GM23338 (cell line): Measurements from ENCODE around the gene EDNRA. TPM values are rescaled to one million over a fixed set of nuclear protein-coding genes. Genes with fewer than 3 reads are reported as not detected.

Experiments used
- ATAC-seq: fragments of 200-7000 bp; cut with Tn5 transposase; 3 replicates; pipeline ENCODE4 v1.9.1; 2020
- DNase-seq: peaks from one replicate; pipeline ENCODE4 v3.0.0-alpha.2; 2015; ENCODE audit warnings: low spot score
- H2AFZ ChIP-seq: fragments of 200-600 bp; sonication (generic); 2 replicates; pipeline ENCODE4 v1.8.0; 2016; ENCODE audit warnings: antibody characterized with exemption, mild to moderate bottlenecking, moderate library complexity
- H3F3A ChIP-seq: fragments of 200-600 bp; sonication (generic); replicated peaks from 2 replicates; pipeline ENCODE4 v1.8.0; 2017; ENCODE audit warnings: antibody characterized with exemption, mixed run types, low read depth
- H3K27ac ChIP-seq: fragments of 200-600 bp; sonication (generic); 2 replicates; pipeline ENCODE4 v1.6.1; 2016; ENCODE audit warnings: low read depth
- H3K27me3 ChIP-seq: fragments of 200-600 bp; sonication (generic); 2 replicates; pipeline ENCODE4 v1.8.0; 2016; ENCODE audit warnings: mild to moderate bottlenecking, mixed run types, moderate library complexity; ENCODE audit not compliant: insufficient read depth
- H3K36me3 ChIP-seq: fragments of 200-600 bp; sonication (generic); 2 replicates; pipeline ENCODE4 v1.8.0; 2016; ENCODE audit warnings: mild to moderate bottlenecking; ENCODE audit not compliant: insufficient read depth
- H3K4me1 ChIP-seq: fragments of 200-600 bp; sonication (generic); 2 replicates; pipeline ENCODE4 v1.8.0; 2016; ENCODE audit warnings: mild to moderate bottlenecking, moderate library complexity; ENCODE audit not compliant: insufficient read depth
- H3K4me2 ChIP-seq: fragments of 200-600 bp; sonication (generic); 2 replicates; pipeline ENCODE4 v1.7.1; 2017; ENCODE audit warnings: mixed run types
- H3K4me3 ChIP-seq: fragments of 200-600 bp; sonication (generic); 2 replicates; pipeline ENCODE4 v1.6.1; 2016; ENCODE audit warnings: mixed run types
- H3K79me2 ChIP-seq: fragments of 200-600 bp; sonication (generic); replicated peaks from 2 replicates; pipeline ENCODE4 v1.8.0; 2017; ENCODE audit warnings: mild to moderate bottlenecking; ENCODE audit not compliant: insufficient read depth
- H3K9me2 ChIP-seq: fragments of 200-600 bp; sonication (generic); 2 replicates; pipeline ENCODE4 v1.8.0; 2017; ENCODE audit not compliant: insufficient read depth
- H4K20me1 ChIP-seq: fragments of 200-600 bp; sonication (generic); replicated peaks from 2 replicates; pipeline ENCODE4 v1.8.0; 2017; ENCODE audit warnings: mild to moderate bottlenecking; ENCODE audit not compliant: insufficient read depth
- H3K27ac Mint-ChIP-seq: 2 replicates; pipeline ENCODE4 v1.8.0; 2020; ENCODE audit warnings: inconsistent platforms, mild to moderate bottlenecking, moderate library complexity, mixed read lengths
- H3K27me3 Mint-ChIP-seq: 3 replicates; pipeline ENCODE4 v1.8.0; 2022; ENCODE audit warnings: low read depth, mild to moderate bottlenecking, moderate library complexity, mixed read lengths, inconsistent platforms; ENCODE audit not compliant: insufficient read depth, poor library complexity
- H3K36me3 Mint-ChIP-seq: 3 replicates; pipeline ENCODE4 v1.8.0; 2021; ENCODE audit warnings: low read depth, mild to moderate bottlenecking, inconsistent platforms, moderate library complexity, mixed read lengths
- H3K4me1 Mint-ChIP-seq: 3 replicates; pipeline ENCODE4 v1.8.0; 2020; ENCODE audit warnings: mild to moderate bottlenecking, inconsistent platforms, mixed read lengths
- H3K4me3 Mint-ChIP-seq: 3 replicates; pipeline ENCODE4 v1.8.0; 2021; ENCODE audit warnings: moderate library complexity, mild to moderate bottlenecking, inconsistent platforms, mixed read lengths
- H3K9me3 Mint-ChIP-seq: 3 replicates; pipeline ENCODE4 v1.8.0; 2020; ENCODE audit warnings: moderate library complexity, mild to moderate bottlenecking, inconsistent platforms, mixed read lengths
- CREB1 ChIP-seq: fragments of 250-450 bp; sonication (Bioruptor Pico); IDR thresholded peaks from 2 replicates; pipeline ENCODE4 v1.5.0; 2020; ENCODE audit warnings: low read depth, mild to moderate bottlenecking, moderate library complexity
- CTCF ChIP-seq, 2 experiments: fragments of 200-600 bp in 1 of 2; sonication (generic) in 1 of 2; conservative IDR thresholded peaks; 2 replicates each; pipeline versions ENCODE4 v1.5.1 to v1.6.1; 2016 to 2017; ENCODE audit warnings: antibody characterized with exemption in 2 of 2, low read depth in 2 of 2, mild to moderate bottlenecking in 2 of 2, moderate library complexity in 1 of 2
- ETS1 ChIP-seq: IDR thresholded peaks from 2 replicates; pipeline ENCODE4 v1.6.1; 2016; ENCODE audit warnings: antibody characterized with exemption
- EZH2 ChIP-seq: fragments of 200-600 bp; sonication (generic); IDR thresholded peaks from one replicate; pipeline ENCODE4 v1.8.0; 2017; ENCODE audit warnings: antibody characterized with exemption, mild to moderate bottlenecking, low read depth; ENCODE audit not compliant: unreplicated experiment
- EZH2phosphoT487 ChIP-seq: fragments of 200-600 bp; sonication (generic); IDR thresholded peaks from one replicate; pipeline ENCODE4 v1.8.1; 2018; ENCODE audit warnings: antibody characterized with exemption; ENCODE audit not compliant: unreplicated experiment
- JUNB ChIP-seq: IDR thresholded peaks from one replicate; pipeline ENCODE4 v1.6.1; 2016; ENCODE audit warnings: antibody characterized with exemption; ENCODE audit not compliant: unreplicated experiment
- NANOG ChIP-seq: IDR thresholded peaks from 2 replicates; pipeline ENCODE4 v1.6.1; 2016; ENCODE audit warnings: antibody characterized with exemption, borderline replicate concordance
- POLR2AphosphoS5 ChIP-seq: IDR thresholded peaks from 2 replicates; pipeline ENCODE4 v1.6.1; 2016; ENCODE audit warnings: antibody characterized with exemption, low read depth
- REST ChIP-seq: IDR thresholded peaks from one replicate; pipeline ENCODE4 v1.6.1; 2018; ENCODE audit warnings: antibody characterized with exemption; ENCODE audit not compliant: unreplicated experiment
- STAT1 ChIP-seq: IDR thresholded peaks from one replicate; pipeline ENCODE4 v1.6.1; 2016; ENCODE audit warnings: antibody characterized with exemption; ENCODE audit not compliant: unreplicated experiment
- ZNF114 ChIP-seq: fragments of 250-450 bp; sonication (Bioruptor Pico); IDR thresholded peaks from 2 replicates; pipeline ENCODE4 v1.5.0; 2020; ENCODE audit warnings: mild to moderate bottlenecking, moderate library complexity
- ZNF331 ChIP-seq: fragments of 250-450 bp; sonication (Bioruptor Pico); IDR thresholded peaks from 2 replicates; pipeline ENCODE4 v1.5.0; 2020; ENCODE audit warnings: low read depth, mild to moderate bottlenecking, moderate library complexity
- ZNF462 ChIP-seq: fragments of 250-450 bp; sonication (Bioruptor Pico); IDR thresholded peaks from 2 replicates; pipeline ENCODE4 v1.5.0; 2020; ENCODE audit warnings: mild to moderate bottlenecking, moderate library complexity
- polyA plus RNA-seq: library from polyadenylated mRNA; unstranded; fragments of >200 nt; fragmentation: Nextera tagmentation; extraction: Ambion mirVana; gene quantifications from 2 replicates; pipeline ENCODE4 v1.2.1, GENCODE V29; 2016
- total RNA-seq: library from RNA; depleted of rRNA; stranded (reverse); fragments of >200 nt; shearing (Covaris generic); gene quantifications from 2 replicates; pipeline ENCODE4 v1.2.3, GENCODE V29; 2014

Gene EDNRA
- total and polyA plus RNA-seq, 2 experiments from 2014 or later: 1.5 to 5.0 TPM

- DNase-seq: no peak
These were observed 59.1 kb downstream of the EDNRA start for GRCh38 chr4:147539959-147540358.

More at GRCh38 chr4:147539959-147540358, 59.1 kb downstream of the EDNRA start:
- H4K20me1 ChIP-seq: no peaks in the 10 kb centered on the region
- no peaks in the 10 kb centered on the region for H3K36me3 ChIP-seq
- H3K9me2 ChIP-seq: peaks cover 11% of the 10 kb centered on the region; the same call in 1 of the 2 replicates
- no peaks in the 10 kb centered on the region for H3K9me3 Mint-ChIP-seq
- H3F3A ChIP-seq: no peaks in the 10 kb centered on the region
- H3K4me3 Mint-ChIP-seq: no peak overlapping the region
- H3K4me2 ChIP-seq: no peak overlapping the region
- no peaks in the 10 kb centered on the region for H3K27me3 Mint-ChIP-seq
- no peaks in the 10 kb centered on the region for H3K27me3 ChIP-seq
- TF ChIP-seq ZNF331 (no peak), ZNF462 (CRISPR knock-in tag) (no peak), POLR2AphosphoS5 (no peak), ETS1 (no peak), CTCF (conservative IDR thresholded peaks at IDR 0.05; ENCODE audit: low read depth in 2 of 2) (no peak), NANOG (no peak), JUNB (no peak), STAT1 (no peak), REST (no peak), CREB1 (CRISPR knock-in tag) (no peak), ZNF114 (CRISPR knock-in tag) (no peak), EZH2 (no peak), EZH2phosphoT487 (no peak)
- ATAC-seq: no peak
- 0 out of 2 replicates have a peak, but pooled peaks cover 4% of the 10 kb centered on the region for H3K4me1 ChIP-seq
- no peak overlapping the region for H2AFZ ChIP-seq
- H3K36me3 Mint-ChIP-seq: no peaks in the 10 kb centered on the region
- H3K27ac Mint-ChIP-seq: no peak overlapping the region
- H3K4me3 ChIP-seq: no peak overlapping the region
- H3K4me1 Mint-ChIP-seq: peaks cover 12% of the 10 kb centered on the region
- H3K79me2 ChIP-seq: no peaks in the 10 kb centered on the region
- H3K27ac ChIP-seq: no peak overlapping the region
